Activated CD4-positive, alpha-beta T cell treated with anti-CD3 and anti-CD28 coated beads, Interleukin-2, amount 10 ng/mL, durations not matched to agents 7 days and 5 days (primary cell): Measurements from ENCODE around the gene SH3PXD2B. TPM values are rescaled to one million over a fixed set of nuclear protein-coding genes. Genes with fewer than 3 reads are reported as not detected.

ENCODE experiments used
- CTCF ChIA-PET: fragments of 350-600 bp; sonication (Branson Sonifier 250); formaldehyde crosslinking; loops from one replicate; lab custom pipeline; 2021; ENCODE audit warnings: antibody characterized with exemption; lab: Charles Lee
- POLR2A ChIA-PET: fragments of 350-600 bp; sonication (Branson Sonifier 250); formaldehyde crosslinking; loops from one replicate; lab custom pipeline; 2021; ENCODE audit warnings: antibody characterized with exemption; lab: Charles Lee
- DNase-seq: peaks from one replicate; pipeline ENCODE4 v3.0.0-alpha.2; 2020
- H3K27ac Mint-ChIP-seq: one replicate; pipeline ENCODE4 v1.8.0; 2021; ENCODE audit warnings: mild to moderate bottlenecking, moderate library complexity, mixed read lengths
- H3K27me3 Mint-ChIP-seq: one replicate; pipeline ENCODE4 v1.8.0; 2021; ENCODE audit warnings: mixed read lengths
- H3K36me3 Mint-ChIP-seq: one replicate; pipeline ENCODE4 v1.8.0; 2021; ENCODE audit warnings: low read depth, mixed read lengths
- H3K4me1 Mint-ChIP-seq: one replicate; pipeline ENCODE4 v1.8.0; 2021; ENCODE audit warnings: mixed read lengths
- H3K4me3 Mint-ChIP-seq: one replicate; pipeline ENCODE4 v1.8.0; 2021; ENCODE audit warnings: mild to moderate bottlenecking, moderate library complexity, mixed read lengths
- H3K9me3 Mint-ChIP-seq: one replicate; pipeline ENCODE4 v1.8.0; 2021; ENCODE audit warnings: mixed read lengths
- total RNA-seq, 2 experiments: library from RNA; stranded (reverse); gene quantifications; one replicate each; pipeline ENCODE4 v1.2.3, GENCODE V29; 2021

The SH3PXD2B gene
- total RNA-seq, 2 experiments from 2014 or later: 0.33 to 0.35 TPM

- ChIA-PET CTCF (no interaction called here), POLR2A (no interaction called here)
- Mint-ChIP-seq H3K4me1 (peaks cover 10% of the 10 kb centered on the region), H3K27ac (no peak overlapping the region), H3K27me3 (peaks cover 2% of the 10 kb centered on the region), H3K9me3 (no peaks in the 10 kb centered on the region), H3K4me3 (no peak overlapping the region), H3K36me3 (no peaks in the 10 kb centered on the region)
- no peak for DNase-seq
Measured at GRCh38 chr5:172424111-172424490, 30.2 kb downstream of the SH3PXD2B start.

GRCh38 chr5:172423379-172424110, 30.8 kb downstream of the SH3PXD2B start:
- H3K9me3 Mint-ChIP-seq: no peaks in the 10 kb centered on the region
- DNase-seq: no peak
- no peak overlapping the region for H3K27ac Mint-ChIP-seq
- no peaks in the 10 kb centered on the region for H3K36me3 Mint-ChIP-seq
- no peaks in the 10 kb centered on the region for H3K27me3 Mint-ChIP-seq
- peaks cover 10% of the 10 kb centered on the region for H3K4me1 Mint-ChIP-seq
- CTCF ChIA-PET: no interaction called here
- H3K4me3 Mint-ChIP-seq: no peak overlapping the region
- POLR2A ChIA-PET: no interaction called here

DNA sequence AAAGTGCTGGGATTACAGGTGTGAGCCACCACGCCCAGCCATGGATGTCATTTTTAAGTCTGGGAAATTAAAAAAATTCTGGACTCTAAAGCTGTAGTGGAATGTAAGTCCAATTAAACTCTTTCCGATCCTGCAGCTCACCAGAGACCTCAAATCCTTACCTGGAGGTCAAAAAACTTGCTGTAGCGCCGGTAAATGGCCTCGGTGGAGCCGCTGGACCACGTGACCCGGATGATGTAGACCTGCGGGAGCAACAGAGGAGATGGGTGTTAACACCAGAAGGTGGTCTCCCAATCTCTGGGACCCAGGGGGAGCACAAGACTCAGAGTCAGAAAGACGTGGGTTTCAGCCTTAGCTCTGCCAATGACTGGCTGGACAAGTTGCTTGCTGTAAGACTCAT, 32.1 kb downstream of the SH3PXD2B start:
- DNase-seq: no peak
- no peaks in the 10 kb centered on the region for H3K27me3 Mint-ChIP-seq
- ChIA-PET CTCF (interaction anchor here (0.6 kb wide), 1 partner anchor 68 kb away, joined by 3 read pairs; no protein-coding TSS in a partner anchor), POLR2A (no interaction called here)
- H3K36me3 Mint-ChIP-seq: no peaks in the 10 kb centered on the region
- H3K4me1 Mint-ChIP-seq: peaks cover 10% of the 10 kb centered on the region
- no peaks in the 10 kb centered on the region for H3K9me3 Mint-ChIP-seq
- H3K27ac Mint-ChIP-seq: no peak overlapping the region
- H3K4me3 Mint-ChIP-seq: no peak overlapping the region

DNA sequence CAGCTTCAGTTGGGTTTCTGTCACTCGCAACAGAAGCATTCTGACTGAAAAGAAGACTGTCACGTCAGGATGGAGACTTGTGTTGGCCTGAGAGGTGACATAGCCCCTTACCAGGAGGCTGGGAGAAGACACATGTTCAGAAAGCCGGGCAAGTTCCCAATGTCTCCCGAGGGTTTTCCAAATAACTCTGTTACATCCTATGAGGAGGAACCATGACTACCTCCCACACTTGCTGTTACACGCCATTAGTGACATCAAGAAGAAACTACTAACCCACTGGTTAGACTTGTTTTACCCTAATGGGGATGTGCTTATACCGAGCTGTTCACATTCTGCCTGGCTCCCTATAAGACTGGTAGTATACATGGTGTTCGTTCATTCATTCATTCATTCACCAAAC, 33.3 kb downstream of the SH3PXD2B start:
- Mint-ChIP-seq H3K27ac (no peak overlapping the region), H3K27me3 (no peaks in the 10 kb centered on the region), H3K9me3 (no peaks in the 10 kb centered on the region), H3K4me3 (no peak overlapping the region), H3K4me1 (peaks cover 10% of the 10 kb centered on the region), H3K36me3 (no peaks in the 10 kb centered on the region)
- CTCF ChIA-PET: no interaction called here
- DNase-seq: no peak
- POLR2A ChIA-PET: no interaction called here

GRCh38 chr5:172420235-172420939, 33.9 kb downstream of the SH3PXD2B start:
- CTCF ChIA-PET: no interaction called here
- H3K9me3 Mint-ChIP-seq: no peaks in the 10 kb centered on the region
- DNase-seq: peak; percentile 39

DNA sequence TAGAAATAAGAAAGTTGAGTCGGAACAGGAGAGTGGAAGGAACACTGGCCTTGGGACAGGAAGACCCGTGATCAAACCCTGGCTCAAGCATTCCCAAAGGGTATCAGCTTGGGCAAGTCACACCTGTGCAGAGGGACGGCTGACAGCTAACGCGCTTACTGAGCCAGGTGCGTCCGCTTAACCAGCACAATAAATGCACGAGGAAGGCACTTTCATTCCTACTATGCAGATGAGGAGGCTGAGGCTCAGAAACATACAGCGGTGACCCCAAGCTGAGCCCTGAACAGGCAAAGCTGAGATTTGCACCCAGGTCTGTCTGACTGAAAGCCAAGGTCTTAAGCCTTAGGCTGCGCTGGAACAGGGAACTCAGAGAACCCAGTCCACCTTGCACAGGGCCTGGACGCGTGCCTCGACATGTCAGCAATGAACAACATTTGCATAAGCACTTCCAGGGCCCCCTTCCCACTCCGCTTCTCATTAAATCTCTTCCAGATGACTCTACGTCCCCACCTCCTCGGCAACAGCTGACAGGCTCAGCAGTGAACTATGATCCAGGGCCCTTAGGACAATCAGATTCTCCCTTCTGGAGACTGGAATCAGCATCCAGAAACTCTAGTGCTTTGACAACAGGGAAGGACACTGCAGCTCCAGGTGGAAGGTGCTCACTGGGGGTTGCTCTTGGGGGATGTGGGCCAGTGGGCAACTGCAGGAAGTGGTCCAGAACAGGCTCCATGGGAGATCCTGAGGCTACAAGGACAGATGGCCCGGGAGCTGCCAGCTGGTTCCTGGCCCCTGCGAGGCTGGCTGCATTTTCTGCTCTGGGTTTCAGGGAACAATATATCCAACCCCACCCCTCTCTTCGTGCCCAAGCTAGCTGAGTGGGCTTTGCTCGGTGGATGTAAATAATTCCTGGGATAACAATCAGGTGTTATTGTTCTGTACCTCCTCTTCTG, 35.2 kb downstream of the SH3PXD2B start:
- no peaks in the 10 kb centered on the region for H3K36me3 Mint-ChIP-seq
- ChIA-PET POLR2A (no interaction called here), CTCF (interaction anchor here (0.6 kb wide), 1 partner anchor 519 kb away, joined by 8 read pairs; no protein-coding TSS in a partner anchor)
- no peak for DNase-seq
- no peaks in the 10 kb centered on the region for H3K9me3 Mint-ChIP-seq
- no peak overlapping the region for H3K4me3 Mint-ChIP-seq
- H3K4me1 Mint-ChIP-seq: peaks cover 10% of the 10 kb centered on the region
- no peak overlapping the region for H3K27ac Mint-ChIP-seq
- H3K27me3 Mint-ChIP-seq: no peaks in the 10 kb centered on the region

More at GRCh38 chr5:172420235-172420939, 33.9 kb downstream of the SH3PXD2B start:
- H3K27me3 Mint-ChIP-seq: no peaks in the 10 kb centered on the region
- H3K4me1 Mint-ChIP-seq: peaks cover 10% of the 10 kb centered on the region
- POLR2A ChIA-PET: no interaction called here
- no peak overlapping the region for H3K4me3 Mint-ChIP-seq
- H3K36me3 Mint-ChIP-seq: no peaks in the 10 kb centered on the region
- H3K27ac Mint-ChIP-seq: peak overlapping the region; percentile 11

- Mint-ChIP-seq H3K27me3 (peaks cover 2% of the 10 kb centered on the region), H3K4me3 (no peak overlapping the region), H3K4me1 (peaks cover 19% of the 10 kb centered on the region), H3K36me3 (no peaks in the 10 kb centered on the region), H3K9me3 (no peaks in the 10 kb centered on the region), H3K27ac (no peak overlapping the region)
- ChIA-PET CTCF (no interaction called here), POLR2A (no interaction called here)
- DNase-seq: no peak
Measured at GRCh38 chr5:172417983-172418630, 36.2 kb downstream of the SH3PXD2B start.

DNA sequence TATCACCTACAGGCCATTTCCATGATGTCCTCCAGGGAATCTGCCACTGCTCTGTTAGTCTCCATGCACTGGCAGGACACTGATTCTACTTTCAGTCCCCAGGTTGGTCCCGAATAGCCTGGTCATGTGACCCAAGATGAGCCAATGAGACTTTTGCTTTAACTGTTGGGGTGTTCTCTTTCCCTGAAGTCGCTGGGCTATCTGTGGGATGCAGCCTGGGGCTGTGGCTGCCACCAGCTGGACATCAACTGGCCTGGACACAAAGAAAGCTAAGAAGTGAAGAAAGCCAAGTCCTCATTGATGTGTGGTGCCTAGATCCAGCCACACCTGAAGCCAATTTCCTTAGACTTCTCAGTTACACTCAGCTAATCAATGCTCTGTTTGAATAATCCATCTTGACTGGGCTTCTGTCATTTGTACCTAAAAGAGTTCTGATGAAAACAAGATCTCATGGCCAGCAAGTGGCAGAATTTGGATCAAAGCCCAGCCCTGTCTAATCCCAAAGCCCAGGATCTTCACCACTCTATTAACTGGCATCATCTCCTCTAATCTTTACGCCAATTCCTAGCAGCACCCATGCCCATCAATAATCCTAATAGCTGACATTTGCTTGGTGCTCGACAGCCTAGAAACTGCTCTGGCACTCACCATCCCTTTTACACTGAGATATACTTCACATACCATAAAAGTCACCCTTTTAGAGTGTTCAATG, 37.0 kb downstream of the SH3PXD2B start:
- ChIA-PET CTCF (interaction anchor here (0.6 kb wide), 1 partner anchor 108 kb away, joined by 3 read pairs; no protein-coding TSS in a partner anchor), POLR2A (no interaction called here)
- Mint-ChIP-seq H3K27me3 (peaks cover 2% of the 10 kb centered on the region), H3K4me3 (no peak overlapping the region), H3K9me3 (no peaks in the 10 kb centered on the region), H3K4me1 (peaks cover 27% of the 10 kb centered on the region), H3K27ac (no peak overlapping the region), H3K36me3 (no peaks in the 10 kb centered on the region)
- no peak for DNase-seq

GRCh38 chr5:172415362-172416275, 38.7 kb downstream of the SH3PXD2B start:
- Mint-ChIP-seq H3K9me3 (no peaks in the 10 kb centered on the region), H3K27me3 (peaks cover 2% of the 10 kb centered on the region), H3K4me1 (peaks cover 37% of the 10 kb centered on the region), H3K36me3 (no peaks in the 10 kb centered on the region), H3K27ac (no peak overlapping the region), H3K4me3 (no peak overlapping the region)
- no peak for DNase-seq
- POLR2A ChIA-PET: no interaction called here
- CTCF ChIA-PET: interaction anchor here (0.5 kb wide), 1 partner anchor 129 kb away, joined by 3 read pairs; no protein-coding TSS in a partner anchor

- ChIA-PET CTCF (interaction anchor here (0.5 kb wide), 1 partner anchor 128 kb away, joined by 3 read pairs; no protein-coding TSS in a partner anchor), POLR2A (no interaction called here)
- H3K4me1 Mint-ChIP-seq: peaks cover 31% of the 10 kb centered on the region
- no peak for DNase-seq
- H3K27ac Mint-ChIP-seq: no peak overlapping the region
- no peaks in the 10 kb centered on the region for H3K36me3 Mint-ChIP-seq
- H3K9me3 Mint-ChIP-seq: no peaks in the 10 kb centered on the region
- no peak overlapping the region for H3K4me3 Mint-ChIP-seq
- peaks cover 2% of the 10 kb centered on the region for H3K27me3 Mint-ChIP-seq
Measured at GRCh38 chr5:172414531-172415361, 39.6 kb downstream of the SH3PXD2B start.
